GM12878 (cell line): ENCODE data around the gene PTPN20. TPM values are rescaled to one million over a fixed set of nuclear protein-coding genes. Genes with fewer than 3 reads are reported as not detected.
A peak's percentile ranks its signal among the peaks of the same experiment; 100 is the strongest.

Source experiments
- ATAC-seq: fragments of 200-7000 bp; cut with Tn5 transposase; 3 replicates; pipeline ENCODE4 v1.9.1; 2020; ENCODE audit warnings: mild to moderate bottlenecking, moderate library complexity
- BruUV-seq: library from RNA; stranded (reverse); fragments of 400-500 nt; replicated peaks from 2 replicates; lab custom pipeline; 2021; lab: Mats Ljungman, UMichigan
- CTCF ChIA-PET: fragments of 300-600 bp; sonication (Branson Sonifier 250); formaldehyde crosslinking; extraction: SDS; loops from one replicate; lab custom pipeline; 2021; ENCODE audit warnings: inconsistent platforms; lab: Yijun Ruan, JAX
- POLR2A ChIA-PET: fragments of 350-600 bp; formaldehyde crosslinking; extraction: SDS; loops from one replicate; lab custom pipeline; 2021; ENCODE audit warnings: inconsistent platforms; lab: Charles Lee
- RAD21 ChIA-PET: fragments of 300-600 bp; sonication (Branson Sonifier 250); formaldehyde crosslinking; loops from one replicate; lab custom pipeline; 2023; ENCODE audit warnings: antibody characterized with exemption; ENCODE audit not compliant: unreplicated experiment; lab: Charles Lee
- SMC1A ChIA-PET: fragments of 300-600 bp; sonication (Branson Sonifier 250); formaldehyde crosslinking; loops from one replicate; lab custom pipeline; 2023; ENCODE audit not compliant: unreplicated experiment, uncharacterized antibody; lab: Charles Lee
- DNase-seq: peaks from one replicate; pipeline ENCODE4 v3.0.0-alpha.2; 2011; ENCODE audit warnings: low read depth, low spot score
- FAIRE-seq: peaks from 3 replicates; lab custom pipeline; 2011; peaks lifted over from hg19 to GRCh38; lab: Jason Lieb, UNC
- H2AFZ ChIP-seq: 2 replicates; pipeline ENCODE4 v1.6.0; 2011; ENCODE audit warnings: low read depth, low read length, control low read depth; ENCODE audit not compliant: control insufficient read depth
- H3K27ac ChIP-seq: 2 replicates; pipeline ENCODE4 v1.5.1; 2011; ENCODE audit warnings: control low read depth; ENCODE audit not compliant: control insufficient read depth, insufficient read depth
- H3K27me3 ChIP-seq, 2 experiments: replicated peaks in 1 of 2; 2 replicates each; pipeline versions ENCODE4 v1.6.0 to v1.6.1; 2011; ENCODE audit warnings: low read length in 1 of 2; ENCODE audit not compliant: control insufficient read depth in 2 of 2, insufficient read depth in 2 of 2
- H3K36me3 ChIP-seq, 2 experiments: 2 replicates each; pipeline ENCODE4 v1.5.1; 2011; ENCODE audit warnings: low read length in 1 of 2; ENCODE audit not compliant: control insufficient read depth in 2 of 2, insufficient read depth in 2 of 2
- H3K4me1 ChIP-seq: 2 replicates; pipeline ENCODE4 v1.6.1; 2011; ENCODE audit warnings: mild to moderate bottlenecking, low read length, moderate library complexity, mixed read lengths; ENCODE audit not compliant: control insufficient read depth, insufficient read depth
- H3K4me2 ChIP-seq: 2 replicates; pipeline ENCODE4 v1.6.0; 2011; ENCODE audit warnings: control low read depth; ENCODE audit not compliant: control insufficient read depth, insufficient read depth
- H3K4me3 ChIP-seq: fragments of 200-600 bp; sonication (generic); 2 replicates; pipeline ENCODE4 v1.5.1; 2016
- H3K79me2 ChIP-seq: 2 replicates; pipeline ENCODE4 v1.6.0; 2011; ENCODE audit warnings: low read length; ENCODE audit not compliant: control insufficient read depth, insufficient read depth
- H3K9ac ChIP-seq: 2 replicates; pipeline ENCODE4 v1.8.0; 2011; ENCODE audit warnings: low read length, control low read depth, mixed read lengths; ENCODE audit not compliant: control insufficient read depth, insufficient read depth
- H3K9me3 ChIP-seq: replicated peaks from 3 replicates; pipeline ENCODE4 v1.5.1; 2011; ENCODE audit warnings: mild to moderate bottlenecking, low read length; ENCODE audit not compliant: control insufficient read depth, insufficient read depth
- H4K20me1 ChIP-seq: 2 replicates; pipeline ENCODE4 v1.6.0; 2011; ENCODE audit not compliant: control insufficient read depth, insufficient read depth
- BCL11A ChIP-seq: IDR thresholded peaks from 2 replicates; pipeline ENCODE4 v1.6.1; 2011; ENCODE audit warnings: low read depth, low read length
- CTCF ChIP-seq, 3 experiments: IDR thresholded peaks in 2 of 3; conservative IDR thresholded peaks in 1 of 3; 2 replicates each; pipeline ENCODE4 v1.5.1; 2011; ENCODE audit warnings: low read depth in 3 of 3, low read length in 3 of 3, mild to moderate bottlenecking in 3 of 3, control low read depth in 2 of 3, moderate library complexity in 2 of 3, inconsistent platforms in 1 of 3, mixed read lengths in 1 of 3; ENCODE audit not compliant: control insufficient read depth in 2 of 3, insufficient read depth in 1 of 3; ENCODE audit errors: extremely low read depth in 1 of 3
- EED ChIP-seq: sonication (generic); IDR thresholded peaks from 2 replicates; pipeline ENCODE4 v1.6.1; 2016; ENCODE audit warnings: antibody characterized with exemption, low read depth
- JUND ChIP-seq: IDR thresholded peaks from 2 replicates; pipeline ENCODE4 v1.6.1; 2012; ENCODE audit warnings: low read depth, mild to moderate bottlenecking, low read length, improper control_type of control experiment, moderate library complexity
- KLF5 ChIP-seq: fragments of 450-650 bp; IDR thresholded peaks from 2 replicates; pipeline ENCODE4 v1.6.1; 2014; ENCODE audit warnings: mild to moderate bottlenecking; ENCODE audit not compliant: partially characterized antibody
- LARP7 ChIP-seq: fragments of 450-650 bp; IDR thresholded peaks from 2 replicates; pipeline ENCODE4 v1.6.1; 2017; ENCODE audit warnings: mild to moderate bottlenecking
- MEF2B ChIP-seq: fragments of 450-650 bp; IDR thresholded peaks from 2 replicates; pipeline ENCODE4 v1.6.1; 2018; ENCODE audit warnings: mild to moderate bottlenecking, moderate library complexity; ENCODE audit not compliant: partially characterized antibody, poor library complexity, severe bottlenecking
- MLLT1 ChIP-seq: fragments of 450-650 bp; IDR thresholded peaks from 2 replicates; pipeline ENCODE4 v1.6.1; 2016; ENCODE audit warnings: mild to moderate bottlenecking
- PAX5 ChIP-seq: IDR thresholded peaks from 2 replicates; pipeline ENCODE4 v1.6.1; 2011; ENCODE audit warnings: low read depth, low read length, borderline replicate concordance
- PAX8 ChIP-seq: fragments of 450-650 bp; IDR thresholded peaks from 2 replicates; pipeline ENCODE4 v1.6.1; 2017; ENCODE audit warnings: mild to moderate bottlenecking, moderate library complexity
- RAD21 ChIP-seq: IDR thresholded peaks from 2 replicates; pipeline ENCODE4 v1.6.1; 2011; ENCODE audit warnings: mild to moderate bottlenecking, low read depth, low read length, moderate library complexity; ENCODE audit not compliant: insufficient read depth
- RAD51 ChIP-seq: fragments of 450-650 bp; IDR thresholded peaks from 2 replicates; pipeline ENCODE4 v1.6.1; 2016; ENCODE audit warnings: moderate library complexity, mild to moderate bottlenecking, inconsistent platforms
- RBBP5 ChIP-seq: fragments of 200-600 bp; sonication (generic); conservative IDR thresholded peaks from 2 replicates; pipeline ENCODE4 v1.6.1; 2016
- SIN3A ChIP-seq: IDR thresholded peaks from 2 replicates; pipeline ENCODE4 v1.6.1; 2012; ENCODE audit warnings: low read depth, low read length, improper control_type of control experiment
- SMC3 ChIP-seq: IDR thresholded peaks from 2 replicates; pipeline ENCODE4 v1.6.1; 2011; ENCODE audit warnings: low read length, improper control_type of control experiment, borderline replicate concordance
- SRF ChIP-seq, 2 experiments: IDR thresholded peaks; 2 replicates each; pipeline ENCODE4 v1.6.1; 2011; ENCODE audit warnings: low read depth in 2 of 2, low read length in 2 of 2, mild to moderate bottlenecking in 1 of 2, moderate library complexity in 1 of 2
- STAT1 ChIP-seq: fragments of 450-650 bp; conservative IDR thresholded peaks from 2 replicates; pipeline ENCODE4 v1.6.1; 2014; ENCODE audit warnings: antibody characterized with exemption, mild to moderate bottlenecking
- TAF1 ChIP-seq: IDR thresholded peaks from 2 replicates; pipeline ENCODE4 v1.6.1; 2011; ENCODE audit warnings: mild to moderate bottlenecking, low read depth, low read length, borderline replicate concordance
- USF1 ChIP-seq: IDR thresholded peaks from 2 replicates; pipeline ENCODE4 v1.6.1; 2011; ENCODE audit warnings: borderline replicate concordance, low read depth, mild to moderate bottlenecking, moderate library complexity, mixed read lengths, low read length; ENCODE audit not compliant: insufficient read depth; ENCODE audit errors: extremely low read length
- YY1 ChIP-seq: IDR thresholded peaks from 2 replicates; pipeline ENCODE4 v1.6.1; 2011; ENCODE audit warnings: low read depth, mild to moderate bottlenecking, low read length
- ZSCAN29 ChIP-seq: fragments of 450-650 bp; IDR thresholded peaks from 2 replicates; pipeline ENCODE4 v1.6.1; 2017; ENCODE audit warnings: mild to moderate bottlenecking, moderate library complexity
- WGBS: methylation state at CpG from one replicate; pipeline ENCODE4 v1.1.6; 2016; ENCODE audit warnings: low lambda C conversion rate; ENCODE audit not compliant: insufficient replicate concordance, insufficient coverage; ENCODE audit errors: missing lambda C conversion rate; 5-methylcytosine and 5-hydroxymethylcytosine counted together
- in situ Hi-C: fragments of 300-500 bp; cut with MboI; formaldehyde crosslinking; loops from 9 replicates; pipeline ENCODE4 v1.14.3; 2018; ENCODE audit warnings: mixed read lengths
- intact Hi-C: fragments of 100-400 bp; cut with micrococcal nuclease; formaldehyde crosslinking; loops from one replicate; pipeline ENCODE4 v1.14.2; 2022; ENCODE audit not compliant: unreplicated experiment
- polyA plus RNA-seq, 11 experiments: library from polyadenylated mRNA; depleted of rRNA in 4 of 11; unstranded in 6 of 11; stranded (reverse) in 5 of 11; fragments of >200 nt; fragmentation: Nextera tagmentation in 4 of 11; fragmentation: Illumina TruSeq in 1 of 11; extraction: Ambion mirVana in 4 of 11; extraction: Trizol in 1 of 11; gene quantifications; 1 replicate in 1 of 11; 2 replicates in 10 of 11; pipeline versions ENCODE4 v1.2.1 to v1.2.3, GENCODE V29; 2011 to 2016; ENCODE audit warnings: inconsistent platforms in 2 of 11, missing spikeins in 2 of 11, low read depth in 1 of 11
- total RNA-seq, 4 experiments: library from RNA; depleted of rRNA in 3 of 4; stranded (reverse); fragments of >200 nt in 3 of 4; fragmentation: Illumina TruSeq in 1 of 4; extraction: Trizol in 1 of 4; gene quantifications; 2 replicates each; pipeline versions ENCODE4 v1.2.1 to v1.2.3, GENCODE V29; 2013 to 2021

PTPN20 gene
- total and polyA plus RNA-seq, 10 of the 15 experiments (the other 5 are each of a cell fraction or from before 2014, with no cell fraction given): 0.04 to 3.4 (median 0.10) TPM; not detected in 4

GRCh38 chr10:46992803-46993561, 81.8 kb downstream of the PTPN20 start:
- FAIRE-seq: no peak
- Histone ChIP-seq H3K4me1 (no peaks in the 10 kb centered on the region), H3K9ac (no peak overlapping the region), H3K27ac (no peak overlapping the region), H3K4me2 (no peak overlapping the region), H3K27me3 (no peaks in the 10 kb centered on the region), H3K9me3 (no peaks in the 10 kb centered on the region), H2AFZ (no peak overlapping the region; the same call in 1 of the 2 replicates), H3K79me2 (no peaks in the 10 kb centered on the region), H3K4me3 (no peak overlapping the region), H4K20me1 (no peaks in the 10 kb centered on the region), H3K36me3 (no peaks in the 10 kb centered on the region)
- ATAC-seq: peak; percentile 87
- POLR2A ChIA-PET: no interaction called here
- 27% methylated on average over 7 of the region's 7 CpGs for WGBS
- no peak for DNase-seq
- intact Hi-C loops (no loop called here), in situ Hi-C loops (no loop called here)
- RAD21 ChIA-PET: interaction anchor here (1.3 to 2.2 kb wide), 3 partner anchors 32 to 320 kb away, joined by 5 to 8 read pairs (median 5); no protein-coding TSS in a partner anchor
- BruUV-seq: no TSS peak
- SMC1A ChIA-PET: interaction anchor here (1.5 kb wide), 1 partner anchor 8 kb away, joined by 3 read pairs; no protein-coding TSS in a partner anchor
- CTCF ChIA-PET: interaction anchor here (0.6 to 2.3 kb wide), 7 partner anchors 9 to 348 kb away, joined by 3 to 8 read pairs (median 5); no protein-coding TSS in a partner anchor
- TF ChIP-seq STAT1 (no peak), BCL11A (no peak), SIN3A (no peak), RBBP5 (no peak), SRF (IDR thresholded peaks at IDR 0.05; ENCODE audit: low read depth in 2 of 2, low read length in 2 of 2) (no peak), LARP7 (no peak), JUND (no peak), TAF1 (no peak), PAX5 (no peak), CTCF (IDR thresholded peaks at IDR 0.05 in 2 of 3, conservative IDR thresholded peaks at IDR 0.05 in 1 of 3; ENCODE audit: control insufficient read depth in 2 of 3, extremely low read depth in 1 of 3, insufficient read depth in 1 of 3, low read depth in 3 of 3, low read length in 3 of 3) (peak; percentile 21 to 44 (median 39); a peak in 4 of 6 replicates), SMC3 (no peak), ZSCAN29 (no peak), USF1 (no peak), YY1 (peak; percentile 77), RAD51 (peak; percentile 39; the same call in 1 of the 2 replicates), MLLT1 (no peak), EED (no peak), RAD21 (peak; percentile 37), KLF5 (no peak), MEF2B (peak; percentile 25), PAX8 (no peak)
